CD4-positive, alpha-beta T cell (primary cell): Measurements from ENCODE around the gene DOLPP1. TPM values are rescaled to one million over a fixed set of nuclear protein-coding genes. Genes with fewer than 3 reads are reported as not detected.
"Not testable (repeated sequence)": the region's sequence is repeated elsewhere in the genome, so short reads cannot be mapped to it uniquely, and the experiment has no call there.

ENCODE experiments used
- ATAC-seq: fragments of 200-7000 bp; cut with Tn5 transposase; one replicate; pipeline ENCODE4 v1.10.0; 2022; ENCODE audit warnings: mild to moderate bottlenecking; ENCODE audit not compliant: poor library complexity
- CTCF ChIA-PET: fragments of 350-600 bp; sonication (Branson Sonifier 250); formaldehyde crosslinking; loops from one replicate; lab custom pipeline; 2021; ENCODE audit warnings: antibody characterized with exemption, inconsistent platforms; lab: Charles Lee
- POLR2A ChIA-PET: fragments of 350-600 bp; sonication (Branson Sonifier 250); formaldehyde crosslinking; loops from one replicate; lab custom pipeline; 2021; ENCODE audit warnings: antibody characterized with exemption, inconsistent platforms; lab: Charles Lee
- DNase-seq, 14 experiments: peaks; one replicate each; pipeline ENCODE4 v3.0.0-alpha.2; 2013 to 2020; ENCODE audit warnings: mixed read lengths in 2 of 14
- H3K27ac ChIP-seq, 2 donors: one replicate each; pipeline versions ENCODE4 v1.5.1 to v1.7.0; 2013; ENCODE audit warnings: low read length in 2 of 2, low read depth in 1 of 2, mild to moderate bottlenecking in 1 of 2
- H3K27me3 ChIP-seq, 2 experiments: 1 replicate in 1 of 2; 2 replicates in 1 of 2; pipeline versions ENCODE4 v1.6.1 to v1.7.0; 2013; ENCODE audit warnings: low read length in 2 of 2, control low read depth in 1 of 2, mild to moderate bottlenecking in 1 of 2, moderate library complexity in 1 of 2; ENCODE audit not compliant: insufficient read depth in 2 of 2, control insufficient read depth in 1 of 2
- H3K36me3 ChIP-seq: one replicate; pipeline ENCODE4 v1.6.1; 2013; ENCODE audit warnings: low read length, control low read depth; ENCODE audit not compliant: insufficient read depth
- H3K4me1 ChIP-seq: one replicate; pipeline ENCODE4 v1.6.1; 2013; ENCODE audit warnings: low read length, control low read depth; ENCODE audit not compliant: insufficient read depth
- H3K4me3 ChIP-seq: one replicate; pipeline ENCODE4 v1.5.1; 2013; ENCODE audit warnings: mild to moderate bottlenecking, low read length, moderate library complexity
- H3K9me3 ChIP-seq, 2 experiments: 1 replicate in 1 of 2; 2 replicates in 1 of 2; pipeline versions ENCODE4 v1.6.1 to v1.7.0; 2013; ENCODE audit warnings: low read length in 2 of 2, mild to moderate bottlenecking in 2 of 2, control low read depth in 1 of 2, moderate library complexity in 1 of 2; ENCODE audit not compliant: control insufficient read depth in 1 of 2, insufficient read depth in 1 of 2
- H3K27ac Mint-ChIP-seq: one replicate; pipeline ENCODE4 v1.8.0; 2020; ENCODE audit warnings: mixed read lengths
- H3K27me3 Mint-ChIP-seq: one replicate; pipeline ENCODE4 v1.8.0; 2021; ENCODE audit warnings: mixed read lengths
- H3K36me3 Mint-ChIP-seq: one replicate; pipeline ENCODE4 v1.8.0; 2021; ENCODE audit warnings: low read depth, mixed read lengths
- H3K4me1 Mint-ChIP-seq: one replicate; pipeline ENCODE4 v1.8.0; 2021; ENCODE audit warnings: low read depth, mixed read lengths
- H3K4me3 Mint-ChIP-seq: one replicate; pipeline ENCODE4 v1.8.0; 2020; ENCODE audit warnings: mild to moderate bottlenecking, mixed read lengths
- H3K9me3 Mint-ChIP-seq: one replicate; pipeline ENCODE4 v1.8.0; 2020; ENCODE audit warnings: mixed read lengths
- intact Hi-C, 2 experiments: fragments of 100-400 bp; cut with DNase I in 1 of 2; cut with micrococcal nuclease in 1 of 2; formaldehyde crosslinking; loops; one replicate each; pipeline versions ENCODE4 v1.15.1 to v1.9.0; 2023 to 2025; cut with DNase I, micrococcal nuclease
- total RNA-seq, 174 experiments: library from RNA in 2 of 174; stranded (reverse) in 2 of 174; gene quantifications; one replicate each; pipeline ENCODE4 v1.2.3 and lab custom pipeline; 2021 to 2026
- TF ChIP-seq, protein P1 (sequence below): fragments of 200-600 bp; IDR thresholded peaks from one replicate; pipeline ENCODE4 v1.8.0; 2022; ENCODE audit warnings: antibody characterized with exemption, mild to moderate bottlenecking

DOLPP1 gene
- total RNA-seq, 2 experiments from 2014 or later, result 2.7 to 3.6 TPM

DNA sequence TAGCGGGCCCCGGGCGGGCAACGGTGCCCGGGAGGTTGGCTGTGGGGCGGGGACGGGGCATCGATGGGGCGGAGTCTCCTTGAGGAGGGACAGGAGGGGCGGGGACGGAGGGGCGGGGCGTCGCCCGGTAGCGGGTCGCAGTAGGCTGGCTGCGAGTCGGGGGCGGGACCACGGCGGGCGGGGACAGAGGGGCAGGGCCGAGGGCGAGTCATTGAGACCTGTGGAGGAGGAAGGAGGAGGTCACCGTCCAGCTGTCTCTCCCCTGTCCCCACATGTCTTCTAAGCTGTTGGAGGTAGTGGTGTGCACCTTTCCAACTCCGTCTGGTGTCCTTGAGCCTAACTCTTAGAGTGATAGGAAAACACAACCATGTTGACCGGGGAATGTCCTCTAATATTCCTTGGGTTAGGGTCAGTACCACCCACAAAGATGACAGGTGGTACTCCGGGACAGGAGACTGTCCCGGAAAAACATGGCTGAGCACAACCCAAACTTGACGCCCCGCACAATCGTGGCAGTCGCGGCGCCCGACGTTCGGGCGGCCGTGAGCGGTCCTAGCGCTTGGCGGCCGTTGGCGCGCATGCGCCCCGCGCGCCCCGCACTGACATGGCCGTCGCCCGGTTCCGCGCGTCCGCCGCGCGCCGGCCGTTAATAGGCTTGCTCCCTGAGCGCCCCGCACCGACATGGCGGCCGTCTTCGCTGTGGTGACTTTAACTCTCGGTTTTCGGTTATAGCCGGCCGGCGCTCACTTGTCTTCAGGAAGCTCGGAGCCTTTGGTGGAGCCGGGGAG lies 30.0 kb downstream of the DOLPP1 start, which contains the start of the genes CRAT and PTPA:
CRAT (minus strand) TSS at position 54 of the 788 bp plus-strand sequence. CDS start 284 bp downstream, outside the sequence.
PTPA (plus strand) TSS at position 676 of the 788 bp plus-strand sequence. CDS start 186 bp downstream, outside the sequence.
- intact Hi-C loops, result loop anchor here (1.0 to 2.0 kb wide), 5 partner anchors 30 to 164 kb away; partner anchors contain the start of genes MIGA2 (in 2 of the 2), DOLK (in 1 of the 2), DOLPP1 (in 1 of the 2) and NUP188 (in 1 of the 2)
- POLR2A ChIA-PET, result interaction anchor here (0.9 to 3.0 kb wide), 6 partner anchors 9 to 515 kb away, joined by 3 to 15 read pairs (median 4); partner anchors contain the start of genes DOLPP1, MIGA2, NTMT1 and SH3GLB2
- H3K4me3 ChIP-seq, result peak within 1 kb of the TSS; percentile 93

DNA sequence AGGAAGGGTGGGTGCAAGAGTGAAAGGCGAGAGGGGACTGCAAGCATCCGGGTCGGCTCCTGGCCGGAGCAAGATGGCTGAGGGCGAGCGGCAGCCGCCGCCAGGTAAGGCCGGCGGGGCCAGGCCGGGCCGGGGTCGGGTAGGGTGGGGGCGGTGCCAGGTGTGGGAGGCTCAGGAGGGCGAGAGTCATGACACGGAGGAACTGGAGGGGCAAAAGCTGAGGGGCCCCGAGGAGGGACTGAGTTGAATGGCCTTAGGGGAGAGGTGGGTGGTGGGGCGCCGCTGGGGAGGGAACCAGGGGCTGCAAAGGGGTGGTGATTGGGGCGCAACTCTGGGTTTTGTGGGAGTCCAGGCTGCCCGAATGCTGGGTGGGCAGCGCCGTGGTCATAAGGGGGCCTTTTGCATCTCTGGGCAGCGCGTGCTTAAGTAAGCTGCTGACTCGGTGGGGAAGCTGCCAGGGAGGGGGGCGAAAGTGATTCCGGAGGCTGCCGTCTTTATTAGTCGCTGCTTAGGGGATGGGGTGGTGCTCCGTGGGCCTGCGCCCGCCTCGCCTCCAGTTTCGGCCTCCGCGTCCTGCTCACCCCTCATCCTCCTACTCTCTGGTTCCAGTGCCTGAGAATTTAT lies 30.7 kb downstream of the DOLPP1 start:
- intact Hi-C loops, result loop anchor here (2.0 kb wide), 3 partner anchors 31 to 83 kb away; partner anchors contain the start of genes DOLPP1 (in 1 of the 2), MIGA2 (in 1 of the 2) and SH3GLB2 (in 1 of the 2)
- peak in 7 of 14 experiments; percentile 4 to 51 (median 11) for DNase-seq
- H3K27ac ChIP-seq, result peak overlapping the region in 1 of 2 donors; percentile 70
- CTCF ChIA-PET, result interaction anchor here (1.0 to 1.1 kb wide), 2 partner anchors 20 to 28 kb away, joined by 3 read pairs; no protein-coding TSS in a partner anchor
- Mint-ChIP-seq H3K4me3 (peak overlapping the region; percentile 98), H3K27me3 (no peaks in the 10 kb centered on the region), H3K27ac (peak overlapping the region; percentile 92), H3K4me1 (peaks cover 36% of the 10 kb centered on the region), H3K9me3 (no peaks in the 10 kb centered on the region), H3K36me3 (peaks cover 15% of the 10 kb centered on the region)
- peaks cover 2% of the 10 kb centered on the region for H3K36me3 ChIP-seq
- peaks cover 34% of the 10 kb centered on the region for H3K4me1 ChIP-seq
- no peak for ATAC-seq
- H3K9me3 ChIP-seq, result no peaks in the 10 kb centered on the region
- POLR2A ChIA-PET, result interaction anchor here (0.9 to 3.0 kb wide), 7 partner anchors 8 to 514 kb away, joined by 3 to 15 read pairs (median 4); partner anchors contain the start of genes DOLPP1, MIGA2, NTMT1 and SH3GLB2
- TF ChIP-seq, protein P1, sequence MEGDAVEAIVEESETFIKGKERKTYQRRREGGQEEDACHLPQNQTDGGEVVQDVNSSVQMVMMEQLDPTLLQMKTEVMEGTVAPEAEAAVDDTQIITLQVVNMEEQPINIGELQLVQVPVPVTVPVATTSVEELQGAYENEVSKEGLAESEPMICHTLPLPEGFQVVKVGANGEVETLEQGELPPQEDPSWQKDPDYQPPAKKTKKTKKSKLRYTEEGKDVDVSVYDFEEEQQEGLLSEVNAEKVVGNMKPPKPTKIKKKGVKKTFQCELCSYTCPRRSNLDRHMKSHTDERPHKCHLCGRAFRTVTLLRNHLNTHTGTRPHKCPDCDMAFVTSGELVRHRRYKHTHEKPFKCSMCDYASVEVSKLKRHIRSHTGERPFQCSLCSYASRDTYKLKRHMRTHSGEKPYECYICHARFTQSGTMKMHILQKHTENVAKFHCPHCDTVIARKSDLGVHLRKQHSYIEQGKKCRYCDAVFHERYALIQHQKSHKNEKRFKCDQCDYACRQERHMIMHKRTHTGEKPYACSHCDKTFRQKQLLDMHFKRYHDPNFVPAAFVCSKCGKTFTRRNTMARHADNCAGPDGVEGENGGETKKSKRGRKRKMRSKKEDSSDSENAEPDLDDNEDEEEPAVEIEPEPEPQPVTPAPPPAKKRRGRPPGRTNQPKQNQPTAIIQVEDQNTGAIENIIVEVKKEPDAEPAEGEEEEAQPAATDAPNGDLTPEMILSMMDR, result no peak
- no peaks in the 10 kb centered on the region for H3K27me3 ChIP-seq
- peak overlapping the region; percentile 93 for H3K4me3 ChIP-seq

More for the DNA sequence above, 30.0 kb downstream of the DOLPP1 start, which contains the start of the genes CRAT and PTPA:
- H3K36me3 ChIP-seq, result peaks cover 2% of the 10 kb centered on the region
- H3K27me3 ChIP-seq, result no peaks in the 10 kb centered on the region
- Mint-ChIP-seq H3K4me1 (peaks cover 36% of the 10 kb centered on the region), H3K9me3 (no peaks in the 10 kb centered on the region), H3K27me3 (no peaks in the 10 kb centered on the region), H3K4me3 (peak within 1 kb of the TSS; percentile 98), H3K36me3 (peaks cover 15% of the 10 kb centered on the region), H3K27ac (peak within 1 kb of the TSS; percentile 92)
- CTCF ChIA-PET, result interaction anchor here (1.0 to 1.1 kb wide), 2 partner anchors 21 to 28 kb away, joined by 3 read pairs; no protein-coding TSS in a partner anchor
- ATAC-seq (peak; percentile 85), DNase-seq (peak; percentile 93 to 99 (median 96))
- H3K27ac ChIP-seq, result peak within 1 kb of the TSS; percentile 70 to 92
- TF ChIP-seq, protein P1, result no peak
- peaks cover 34% of the 10 kb centered on the region for H3K4me1 ChIP-seq
- no peaks in the 10 kb centered on the region for H3K9me3 ChIP-seq

DNA sequence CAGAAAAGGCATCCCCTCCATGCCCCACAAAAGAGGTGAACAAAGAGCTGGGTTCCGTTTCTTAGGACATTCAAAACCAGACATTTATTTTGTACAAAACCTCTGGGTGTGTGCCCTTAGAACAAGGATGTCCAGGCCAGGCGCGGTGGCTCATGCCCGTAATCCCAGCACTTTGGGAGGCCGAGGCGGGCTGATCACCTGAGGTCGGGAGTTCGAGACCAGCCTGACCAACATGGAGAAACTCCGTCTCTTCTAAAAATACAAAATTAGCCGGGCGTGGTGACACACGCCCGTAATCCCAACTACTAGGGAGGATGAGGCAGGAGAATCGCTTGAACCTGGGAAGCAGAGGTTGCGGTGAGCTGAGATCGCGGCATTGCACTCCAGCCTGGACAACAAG lies 31.6 kb downstream of the DOLPP1 start:
- intact Hi-C loops, ATAC-seq, H3K9me3 Mint-ChIP-seq, H3K27ac ChIP-seq, DNase-seq, H3K36me3 ChIP-seq, H3K4me3 ChIP-seq, H3K27me3 Mint-ChIP-seq, H3K27me3 ChIP-seq, H3K9me3 ChIP-seq, H3K27ac Mint-ChIP-seq: not testable (repeated sequence)
- peaks cover 34% of the 10 kb centered on the region for H3K4me1 ChIP-seq
- Mint-ChIP-seq H3K4me1 (peaks cover 36% of the 10 kb centered on the region), H3K36me3 (peaks cover 15% of the 10 kb centered on the region), H3K4me3 (peak overlapping the region; percentile 98)
- ChIA-PET POLR2A (interaction anchor here (2.0 kb wide), 1 partner anchor 19 kb away, joined by 6 read pairs; no protein-coding TSS in a partner anchor), CTCF (interaction anchor here (1.0 to 1.3 kb wide), 2 partner anchors 19 to 30 kb away, joined by 3 read pairs; no protein-coding TSS in a partner anchor)
